K562 (cell line): ENCODE results near the gene SLC23A2. TPM values are rescaled to one million over a fixed set of nuclear protein-coding genes. Genes with fewer than 3 reads are reported as not detected.

Source experiments
- ATAC-seq: fragments of 200-7000 bp; cut with Tn5 transposase; 3 replicates; pipeline ENCODE4 v1.9.1; 2020; ENCODE audit warnings: moderate library complexity
- BruUV-seq: library from RNA; stranded (reverse); fragments of 400-500 nt; replicated peaks from 2 replicates; lab custom pipeline; 2021; lab: Mats Ljungman, UMichigan
- CTCF ChIA-PET: fragments of 300-600 bp; formaldehyde crosslinking; extraction: SDS; loops from one replicate; lab custom pipeline; 2021; ENCODE audit warnings: low intra/inter-chr PET ratio; lab: Yijun Ruan, JAX
- POLR2A ChIA-PET: fragments of 300-600, 350-650 bp; sonication (Branson Sonifier 250); formaldehyde crosslinking; extraction: SDS; loops from one replicate; lab custom pipeline; 2021; ENCODE audit warnings: antibody characterized with exemption, inconsistent platforms; lab: Yijun Ruan, JAX
- DNase-seq, 4 experiments: peaks; one replicate each; pipeline versions ENCODE4 v3.0.0 to v3.0.0-alpha.2; 2011 to 2018; ENCODE audit warnings: low spot score in 3 of 4, mixed read lengths in 3 of 4; ENCODE audit errors: extremely low read depth in 1 of 4
- FAIRE-seq: peaks from 2 replicates; lab custom pipeline; 2011; peaks lifted over from hg19 to GRCh38; lab: Jason Lieb, UNC
- H2AFZ ChIP-seq: 2 replicates; pipeline ENCODE4 v1.6.0; 2011; ENCODE audit warnings: low read depth, low read length, control low read depth, inconsistent platforms
- H3K27ac ChIP-seq: fragments of 200-600 bp; 3 replicates; pipeline ENCODE4 v1.8.0; 2011; ENCODE audit warnings: low read depth, mild to moderate bottlenecking, control low read depth, inconsistent platforms, low read length, moderate library complexity, mixed read lengths; ENCODE audit errors: extremely low read depth
- H3K27me3 ChIP-seq, 2 experiments: fragments of 300-600 bp in 1 of 2; 2 replicates in 1 of 2; 3 replicates in 1 of 2; pipeline versions ENCODE4 v1.6.0 to v1.8.0; 2011; ENCODE audit warnings: inconsistent platforms in 2 of 2, low read length in 2 of 2, mild to moderate bottlenecking in 1 of 2, mixed read lengths in 1 of 2, moderate library complexity in 1 of 2; ENCODE audit not compliant: control insufficient read depth in 2 of 2, insufficient read depth in 2 of 2
- H3K36me3 ChIP-seq: fragments of 300-600 bp; 3 replicates; pipeline ENCODE4 v1.8.0; 2011; ENCODE audit warnings: mild to moderate bottlenecking, low read length, inconsistent platforms; ENCODE audit not compliant: control insufficient read depth, insufficient read depth
- H3K4me1 ChIP-seq, 2 experiments: fragments of 200-600 bp in 1 of 2; replicated peaks in 1 of 2; 2 replicates in 1 of 2; 3 replicates in 1 of 2; pipeline versions ENCODE4 v1.5.1 to v1.8.0; 2011; ENCODE audit warnings: inconsistent platforms in 2 of 2, low read length in 2 of 2, mild to moderate bottlenecking in 1 of 2, mixed read lengths in 1 of 2, moderate library complexity in 1 of 2; ENCODE audit not compliant: control insufficient read depth in 2 of 2, insufficient read depth in 2 of 2
- H3K4me2 ChIP-seq: 2 replicates; pipeline ENCODE4 v1.6.1; 2011; ENCODE audit warnings: low read length, control low read depth, inconsistent platforms, mixed read lengths; ENCODE audit not compliant: insufficient read depth
- H3K4me3 ChIP-seq: fragments of 200-600 bp; sonication (generic), shearing (Covaris generic); 2 replicates; pipeline ENCODE4 v1.5.1; 2016; ENCODE audit warnings: control low read depth, inconsistent platforms
- H3K79me2 ChIP-seq: fragments of 200-600 bp; 3 replicates; pipeline ENCODE4 v1.8.0; 2011; ENCODE audit warnings: low read length, inconsistent platforms; ENCODE audit not compliant: control insufficient read depth, insufficient read depth
- H3K9ac ChIP-seq, 2 experiments: 2 replicates each; pipeline versions ENCODE4 v1.6.0 to v1.6.1; 2011; ENCODE audit warnings: low read depth in 2 of 2, low read length in 2 of 2, control low read depth in 1 of 2, inconsistent platforms in 1 of 2, mild to moderate bottlenecking in 1 of 2, mixed read lengths in 1 of 2; ENCODE audit not compliant: insufficient read depth in 1 of 2
- H3K9me1 ChIP-seq: one replicate; pipeline ENCODE4 v1.6.0; 2011; ENCODE audit warnings: inconsistent platforms, mild to moderate bottlenecking, low read length, moderate library complexity; ENCODE audit not compliant: control insufficient read depth, insufficient read depth
- H3K9me3 ChIP-seq: replicated peaks from 2 replicates; pipeline ENCODE4 v1.5.1; 2011; ENCODE audit warnings: low read depth, low read length, inconsistent platforms; ENCODE audit not compliant: control insufficient read depth, insufficient read depth
- H4K20me1 ChIP-seq: replicated peaks from 2 replicates; pipeline ENCODE4 v1.6.1; 2011; ENCODE audit warnings: low read length, inconsistent platforms, mixed read lengths; ENCODE audit not compliant: control insufficient read depth, insufficient read depth
- CSDE1 ChIP-seq, 2 experiments: fragments of 450-650 bp; IDR thresholded peaks; 2 replicates each; pipeline ENCODE4 v1.6.1; 2016; ENCODE audit warnings: mild to moderate bottlenecking in 1 of 2
- GABPA ChIP-seq: fragments of 200-800 bp; sonication (Bioruptor generic); conservative IDR thresholded peaks from 2 replicates; pipeline ENCODE4 v1.6.1; 2016; ENCODE audit warnings: low read depth, missing genetic modification characterization, missing compliant biosample characterization
- KDM5B ChIP-seq: fragments of 200-600 bp; sonication (generic); IDR thresholded peaks from 2 replicates; pipeline ENCODE4 v1.6.1; 2012; ENCODE audit warnings: low read depth, mild to moderate bottlenecking, moderate library complexity, low read length, control low read depth, inconsistent platforms; ENCODE audit not compliant: insufficient replicate concordance
- NCOR1 ChIP-seq: fragments of 450-650 bp; IDR thresholded peaks from 2 replicates; pipeline ENCODE4 v1.6.1; 2016; ENCODE audit warnings: mild to moderate bottlenecking, moderate library complexity
- TGIF2 ChIP-seq: sonication (generic); formaldehyde crosslinking; IDR thresholded peaks from 2 replicates; pipeline ENCODE4 v1.8.1; 2022; ENCODE audit warnings: mild to moderate bottlenecking, missing genetic modification reagents, moderate library complexity
- ZKSCAN1 ChIP-seq: fragments of 150-350 bp; IDR thresholded peaks from 2 replicates; pipeline ENCODE4 v1.6.1; 2016; ENCODE audit warnings: low read depth, low read length
- ZNF24 ChIP-seq: fragments of 450-650 bp; IDR thresholded peaks from 2 replicates; pipeline ENCODE4 v1.6.1; 2016
- ZNF41 ChIP-seq: fragments of 250-450 bp; sonication (Bioruptor Pico); conservative IDR thresholded peaks from 2 replicates; pipeline ENCODE4 v1.4.0; 2020; ENCODE audit warnings: mild to moderate bottlenecking
- WGBS: fragments of 100-300 bp; shearing (Covaris generic); methylation state at CpG from one replicate; pipeline ENCODE4 v1.1.6; 2016; ENCODE audit warnings: low coverage, mixed read lengths; ENCODE audit not compliant: insufficient coverage; ENCODE audit errors: missing lambda C conversion rate; 5-methylcytosine and 5-hydroxymethylcytosine counted together
- in situ Hi-C: fragments of 300-500 bp; cut with MboI; formaldehyde crosslinking; loops from 4 replicates; pipeline ENCODE4 v1.15.0; 2018; ENCODE audit warnings: inconsistent platforms, mixed read lengths
- intact Hi-C: fragments of 100-400 bp; cut with micrococcal nuclease; formaldehyde crosslinking; loops from 2 replicates; pipeline ENCODE4 v1.14.2; 2022
- polyA plus RNA-seq, 8 experiments: library from polyadenylated mRNA; depleted of rRNA in 4 of 8; stranded (reverse) in 5 of 8; unstranded in 3 of 8; fragments of >200 nt; fragmentation: Nextera tagmentation in 2 of 8; fragmentation: Illumina TruSeq in 1 of 8; extraction: Ambion mirVana in 2 of 8; extraction: Trizol in 1 of 8; gene quantifications; 2 replicates each; pipeline versions ENCODE4 v1.2.1 to v1.2.3, GENCODE V29; 2011 to 2014; ENCODE audit warnings: inconsistent platforms in 1 of 8, missing spikeins in 1 of 8
- total RNA-seq, 7 experiments: library from RNA; depleted of rRNA in 6 of 7; stranded (reverse); fragments of >200 nt in 6 of 7; fragmentation: Illumina TruSeq in 2 of 7; extraction: Trizol in 2 of 7; gene quantifications; 2 replicates each; pipeline versions ENCODE4 v1.2.1 to v1.2.3, GENCODE V29; 2011 to 2021; ENCODE audit warnings: low replicate concordance in 1 of 7
- TF ChIP-seq, protein P1 (sequence below): sonication (generic); formaldehyde crosslinking; IDR thresholded peaks from 2 replicates; pipeline ENCODE4 v1.8.0; 2022; ENCODE audit warnings: mild to moderate bottlenecking, missing genetic modification reagents
- TF ChIP-seq, protein P2 (sequence below), 2 experiments: fragments of 450-650 bp; IDR thresholded peaks; 2 replicates each; pipeline ENCODE4 v1.6.1; 2016; ENCODE audit warnings: mild to moderate bottlenecking in 2 of 2, borderline replicate concordance in 1 of 2, low read depth in 1 of 2, moderate library complexity in 1 of 2

The SLC23A2 gene
- total and polyA plus RNA-seq, 9 of the 15 experiments (the other 6 are each of a cell fraction or from before 2014, with no cell fraction given) = 0.39 to 6.7 (median 3.2) TPM

DNA sequence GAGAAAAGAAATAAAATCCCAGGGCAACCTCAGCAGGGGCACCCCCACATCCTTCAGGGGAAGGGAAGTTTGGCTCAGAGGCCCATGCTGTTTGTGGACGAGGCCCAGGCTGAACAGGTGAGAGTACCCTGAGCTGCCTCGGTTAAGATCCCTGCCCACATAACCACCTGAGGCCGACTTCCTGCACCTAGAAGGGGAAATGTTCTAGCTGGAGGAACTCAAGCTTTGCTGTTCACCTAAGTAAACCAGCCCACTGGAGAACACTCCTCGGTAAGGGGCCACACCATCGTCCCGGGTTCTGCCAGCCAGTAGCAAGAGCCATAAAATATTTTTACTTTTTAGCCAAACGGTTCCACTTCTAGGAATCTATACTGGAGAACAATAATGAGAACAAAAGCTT is 88.2 kb downstream of the SLC23A2 start:
- Histone ChIP-seq H3K4me2 (no peak overlapping the region), H3K27me3 (no peaks in the 10 kb centered on the region), H3K4me3 (no peak overlapping the region), H3K36me3 (no peaks in the 10 kb centered on the region), H3K9me1 (no peaks in the 10 kb centered on the region), H3K4me1 (no peaks in the 10 kb centered on the region), H2AFZ (no peak overlapping the region), H3K9me3 (no peaks in the 10 kb centered on the region), H3K79me2 (no peaks in the 10 kb centered on the region), H3K27ac (no peak overlapping the region), H3K9ac (no peak overlapping the region), H4K20me1 (no peaks in the 10 kb centered on the region)
- DNase-seq = no peak
- POLR2A ChIA-PET = no interaction called here
- in situ Hi-C loops = no loop called here
- TF ChIP-seq CSDE1 (IDR thresholded peaks at IDR 0.05) = no peak
- TF ChIP-seq TGIF2 (CRISPR knock-in tag) = no peak
- no peak for TF ChIP-seq NCOR1
- no peak for TF ChIP-seq ZNF41 (CRISPR knock-in tag)
- TF ChIP-seq GABPA = no peak
- TF ChIP-seq ZNF24 = no peak
- no peak for TF ChIP-seq ZKSCAN1
- no peak for TF ChIP-seq KDM5B
- TF ChIP-seq, protein P1, sequence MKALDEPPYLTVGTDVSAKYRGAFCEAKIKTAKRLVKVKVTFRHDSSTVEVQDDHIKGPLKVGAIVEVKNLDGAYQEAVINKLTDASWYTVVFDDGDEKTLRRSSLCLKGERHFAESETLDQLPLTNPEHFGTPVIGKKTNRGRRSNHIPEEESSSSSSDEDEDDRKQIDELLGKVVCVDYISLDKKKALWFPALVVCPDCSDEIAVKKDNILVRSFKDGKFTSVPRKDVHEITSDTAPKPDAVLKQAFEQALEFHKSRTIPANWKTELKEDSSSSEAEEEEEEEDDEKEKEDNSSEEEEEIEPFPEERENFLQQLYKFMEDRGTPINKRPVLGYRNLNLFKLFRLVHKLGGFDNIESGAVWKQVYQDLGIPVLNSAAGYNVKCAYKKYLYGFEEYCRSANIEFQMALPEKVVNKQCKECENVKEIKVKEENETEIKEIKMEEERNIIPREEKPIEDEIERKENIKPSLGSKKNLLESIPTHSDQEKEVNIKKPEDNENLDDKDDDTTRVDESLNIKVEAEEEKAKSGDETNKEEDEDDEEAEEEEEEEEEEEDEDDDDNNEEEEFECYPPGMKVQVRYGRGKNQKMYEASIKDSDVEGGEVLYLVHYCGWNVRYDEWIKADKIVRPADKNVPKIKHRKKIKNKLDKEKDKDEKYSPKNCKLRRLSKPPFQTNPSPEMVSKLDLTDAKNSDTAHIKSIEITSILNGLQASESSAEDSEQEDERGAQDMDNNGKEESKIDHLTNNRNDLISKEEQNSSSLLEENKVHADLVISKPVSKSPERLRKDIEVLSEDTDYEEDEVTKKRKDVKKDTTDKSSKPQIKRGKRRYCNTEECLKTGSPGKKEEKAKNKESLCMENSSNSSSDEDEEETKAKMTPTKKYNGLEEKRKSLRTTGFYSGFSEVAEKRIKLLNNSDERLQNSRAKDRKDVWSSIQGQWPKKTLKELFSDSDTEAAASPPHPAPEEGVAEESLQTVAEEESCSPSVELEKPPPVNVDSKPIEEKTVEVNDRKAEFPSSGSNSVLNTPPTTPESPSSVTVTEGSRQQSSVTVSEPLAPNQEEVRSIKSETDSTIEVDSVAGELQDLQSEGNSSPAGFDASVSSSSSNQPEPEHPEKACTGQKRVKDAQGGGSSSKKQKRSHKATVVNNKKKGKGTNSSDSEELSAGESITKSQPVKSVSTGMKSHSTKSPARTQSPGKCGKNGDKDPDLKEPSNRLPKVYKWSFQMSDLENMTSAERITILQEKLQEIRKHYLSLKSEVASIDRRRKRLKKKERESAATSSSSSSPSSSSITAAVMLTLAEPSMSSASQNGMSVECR (CRISPR knock-in tag) = no peak
- TF ChIP-seq, protein P2, sequence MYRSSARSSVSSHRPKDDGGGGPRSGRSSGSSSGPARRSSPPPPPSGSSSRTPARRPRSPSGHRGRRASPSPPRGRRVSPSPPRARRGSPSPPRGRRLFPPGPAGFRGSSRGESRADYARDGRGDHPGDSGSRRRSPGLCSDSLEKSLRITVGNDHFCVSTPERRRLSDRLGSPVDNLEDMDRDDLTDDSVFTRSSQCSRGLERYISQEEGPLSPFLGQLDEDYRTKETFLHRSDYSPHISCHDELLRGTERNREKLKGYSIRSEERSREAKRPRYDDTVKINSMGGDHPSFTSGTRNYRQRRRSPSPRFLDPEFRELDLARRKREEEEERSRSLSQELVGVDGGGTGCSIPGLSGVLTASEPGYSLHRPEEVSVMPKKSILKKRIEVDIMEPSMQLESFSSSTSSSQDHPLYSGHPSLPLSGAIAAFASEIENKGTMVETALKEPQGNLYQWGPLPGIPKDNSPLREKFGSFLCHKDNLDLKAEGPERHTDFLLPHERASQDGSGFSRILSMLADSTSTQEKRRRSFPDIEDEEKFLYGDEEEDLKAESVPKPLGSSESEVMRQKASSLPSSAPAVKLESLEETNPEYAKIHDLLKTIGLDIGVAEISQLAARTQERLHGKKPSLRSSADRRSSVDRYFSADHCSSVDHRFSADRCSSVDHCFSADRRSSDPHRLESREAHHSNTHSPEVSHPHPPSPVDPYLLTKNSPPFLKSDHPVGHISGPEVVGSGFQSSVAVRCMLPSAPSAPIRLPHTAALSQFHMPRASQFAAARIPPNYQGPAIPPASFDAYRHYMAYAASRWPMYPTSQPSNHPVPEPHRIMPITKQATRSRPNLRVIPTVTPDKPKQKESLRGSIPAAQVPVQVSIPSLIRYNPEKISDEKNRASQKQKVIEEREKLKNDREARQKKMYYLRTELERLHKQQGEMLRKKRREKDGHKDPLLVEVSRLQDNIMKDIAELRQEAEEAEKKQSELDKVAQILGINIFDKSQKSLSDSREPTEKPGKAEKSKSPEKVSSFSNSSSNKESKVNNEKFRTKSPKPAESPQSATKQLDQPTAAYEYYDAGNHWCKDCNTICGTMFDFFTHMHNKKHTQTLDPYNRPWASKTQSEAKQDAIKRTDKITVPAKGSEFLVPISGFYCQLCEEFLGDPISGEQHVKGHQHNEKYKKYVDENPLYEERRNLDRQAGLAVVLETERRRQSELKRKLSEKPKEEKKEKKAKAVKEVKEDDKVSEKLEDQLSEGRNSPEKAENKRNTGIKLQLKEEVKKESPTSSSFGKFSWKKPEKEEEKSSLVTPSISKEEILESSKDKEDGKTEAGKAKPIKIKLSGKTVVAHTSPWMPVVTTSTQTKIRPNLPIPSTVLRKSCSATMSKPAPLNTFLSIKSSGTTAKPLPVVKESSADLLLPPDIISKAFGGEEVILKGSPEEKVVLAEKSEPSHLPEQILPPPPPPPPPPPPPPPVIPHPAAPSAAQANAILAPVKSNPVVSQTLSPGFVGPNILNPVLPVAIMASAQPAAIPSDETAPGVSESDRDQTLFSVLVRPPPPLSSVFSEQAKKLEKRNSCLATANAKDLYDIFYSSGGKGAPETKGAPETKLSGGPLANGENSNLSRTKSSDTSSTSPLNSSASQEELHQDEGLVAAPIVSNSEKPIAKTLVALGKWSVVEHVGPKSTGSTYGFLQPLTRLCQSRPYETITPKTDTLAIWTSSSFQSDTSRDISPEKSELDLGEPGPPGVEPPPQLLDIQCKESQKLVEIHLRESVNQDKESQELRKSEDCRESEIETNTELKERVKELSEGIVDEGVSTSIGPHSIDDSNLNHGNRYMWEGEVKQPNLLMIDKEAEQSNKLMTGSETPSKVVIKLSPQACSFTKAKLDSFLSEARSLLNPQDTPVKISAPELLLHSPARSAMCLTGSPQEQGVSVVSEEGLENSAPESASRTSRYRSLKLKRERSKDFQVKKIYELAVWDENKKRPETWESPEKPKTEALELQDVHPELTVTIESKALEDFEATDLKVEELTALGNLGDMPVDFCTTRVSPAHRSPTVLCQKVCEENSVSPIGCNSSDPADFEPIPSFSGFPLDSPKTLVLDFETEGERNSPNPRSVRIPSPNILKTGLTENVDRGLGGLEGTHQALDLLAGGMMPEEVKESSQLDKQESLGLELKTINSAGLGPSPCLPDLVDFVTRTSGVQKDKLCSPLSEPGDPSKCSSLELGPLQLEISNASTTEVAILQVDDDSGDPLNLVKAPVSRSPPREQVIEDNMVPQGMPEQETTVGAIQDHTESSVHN (IDR thresholded peaks at IDR 0.05; ENCODE audit: borderline replicate concordance in 1 of 2, low read depth in 1 of 2) = no peak
- FAIRE-seq = no peak
- WGBS = 50% methylated on average over 7 of the region's 7 CpGs
- ATAC-seq = no peak
- CTCF ChIA-PET = no interaction called here
- intact Hi-C loops = no loop called here
- no TSS peak for BruUV-seq
